Gastroesophageal sphincter (tissue), 3 donors: ENCODE data around the gene IFIT1.

Experiments used
- POLR2A ChIP-seq, 2 donors: fragments of 450-650 bp; IDR thresholded peaks; one replicate each; pipeline ENCODE4 v1.6.1; 2017; ENCODE audit warnings: antibody characterized with exemption in 2 of 2, mild to moderate bottlenecking in 2 of 2, moderate library complexity in 1 of 2
- TF ChIP-seq, protein P1 (sequence below), 4 experiments: fragments of 200-600 bp in 2 of 4; fragments of 450-650 bp in 2 of 4; sonication (generic) in 1 of 4; IDR thresholded peaks; one replicate each; pipeline ENCODE4 v1.5.1; 2017 to 2019; ENCODE audit warnings: antibody characterized with exemption in 4 of 4, mild to moderate bottlenecking in 2 of 4, moderate library complexity in 2 of 4

DNA sequence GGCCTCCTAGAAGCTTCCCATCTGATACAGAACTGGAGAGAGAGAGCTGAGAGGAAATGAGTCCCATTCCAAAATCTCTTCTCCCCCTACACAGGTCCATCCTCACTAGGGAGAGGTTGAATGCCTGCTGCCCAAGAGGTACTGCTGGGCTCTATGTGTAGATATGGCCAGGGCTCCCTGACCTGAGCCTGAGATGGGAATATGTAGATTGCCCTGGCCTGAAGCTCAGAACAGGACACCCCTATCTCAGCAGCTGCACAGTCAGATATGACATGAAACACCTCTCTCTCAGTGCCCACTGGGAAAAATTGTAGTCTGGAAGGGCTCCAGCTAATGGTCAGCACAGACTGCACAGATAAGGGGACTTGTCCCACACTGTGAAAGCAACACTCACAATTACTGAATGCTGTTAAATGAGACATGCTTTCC, 17.7 kb upstream of the IFIT1 start:
- TF ChIP-seq POLR2A (IDR thresholded peaks at IDR 0.05) = no peak
- TF ChIP-seq, protein P1, sequence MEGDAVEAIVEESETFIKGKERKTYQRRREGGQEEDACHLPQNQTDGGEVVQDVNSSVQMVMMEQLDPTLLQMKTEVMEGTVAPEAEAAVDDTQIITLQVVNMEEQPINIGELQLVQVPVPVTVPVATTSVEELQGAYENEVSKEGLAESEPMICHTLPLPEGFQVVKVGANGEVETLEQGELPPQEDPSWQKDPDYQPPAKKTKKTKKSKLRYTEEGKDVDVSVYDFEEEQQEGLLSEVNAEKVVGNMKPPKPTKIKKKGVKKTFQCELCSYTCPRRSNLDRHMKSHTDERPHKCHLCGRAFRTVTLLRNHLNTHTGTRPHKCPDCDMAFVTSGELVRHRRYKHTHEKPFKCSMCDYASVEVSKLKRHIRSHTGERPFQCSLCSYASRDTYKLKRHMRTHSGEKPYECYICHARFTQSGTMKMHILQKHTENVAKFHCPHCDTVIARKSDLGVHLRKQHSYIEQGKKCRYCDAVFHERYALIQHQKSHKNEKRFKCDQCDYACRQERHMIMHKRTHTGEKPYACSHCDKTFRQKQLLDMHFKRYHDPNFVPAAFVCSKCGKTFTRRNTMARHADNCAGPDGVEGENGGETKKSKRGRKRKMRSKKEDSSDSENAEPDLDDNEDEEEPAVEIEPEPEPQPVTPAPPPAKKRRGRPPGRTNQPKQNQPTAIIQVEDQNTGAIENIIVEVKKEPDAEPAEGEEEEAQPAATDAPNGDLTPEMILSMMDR (IDR thresholded peaks at IDR 0.05) = no peak
